RKO (cell line): ENCODE results near the gene DDX59.
A peak's percentile ranks its signal among the peaks of the same experiment; 100 is the strongest.

Experiments
- DNase-seq: peaks from one replicate; pipeline ENCODE4 v3.0.0-alpha.2; 2016; ENCODE audit warnings: low spot score

The DDX59 gene

GRCh38 chr1:200629876-200630514 lies 39.7 kb downstream of the DDX59 start:
- no peak for DNase-seq

- no peak for DNase-seq
These were observed 41.4 kb downstream of the DDX59 start for GRCh38 chr1:200628223-200628881.

- DNase-seq = no peak
These were observed 42.0 kb downstream of the DDX59 start for GRCh38 chr1:200627575-200628222.

- no peak for DNase-seq
These were observed 42.7 kb downstream of the DDX59 start for GRCh38 chr1:200626853-200627534.

- no peak for DNase-seq
These were observed 44.3 kb downstream of the DDX59 start for GRCh38 chr1:200625381-200625824.

- DNase-seq = no peak
These were observed 44.9 kb downstream of the DDX59 start for GRCh38 chr1:200624679-200625335.

GRCh38 chr1:200620273-200621131 lies 49.2 kb downstream of the DDX59 start, which contains the start of gene KIF14:
Gene KIF14, minus strand, starts transcription at chr1:200620751. Its CDS starts 2,028 bp downstream, at chr1:200618723.
- DNase-seq = peak; percentile 96

- peak; percentile 35 for DNase-seq
These were observed 49.8 kb downstream of the DDX59 start for GRCh38 chr1:200619894-200620272.

GRCh38 chr1:200610846-200611245 lies 58.9 kb downstream of the DDX59 start:
- DNase-seq = no peak

- no peak for DNase-seq
These were observed 67.1 kb downstream of the DDX59 start for GRCh38 chr1:200602632-200603031.
